GM12891 (cell line): Measurements from ENCODE around the gene LUM.

Experiments
- PAX5 ChIP-seq: IDR thresholded peaks from 2 replicates; pipeline ENCODE4 v1.6.1; 2011; ENCODE audit warnings: low read length, moderate library complexity, mild to moderate bottlenecking; ENCODE audit not compliant: insufficient read depth, severe bottlenecking
- POLR2A ChIP-seq: IDR thresholded peaks from 2 replicates; pipeline ENCODE4 v1.6.1; 2011; ENCODE audit warnings: low read depth, low read length, control low read depth
- POLR2AphosphoS5 ChIP-seq: IDR thresholded peaks from 2 replicates; pipeline ENCODE4 v1.6.1; 2011; ENCODE audit warnings: low read depth, low read length, control low read depth
- POU2F2 ChIP-seq: IDR thresholded peaks from 2 replicates; pipeline ENCODE4 v1.6.1; 2011; ENCODE audit warnings: low read depth, mild to moderate bottlenecking, control low read depth, low read length, moderate library complexity
- SPI1 ChIP-seq: IDR thresholded peaks from 2 replicates; pipeline ENCODE4 v1.6.1; 2011; ENCODE audit warnings: low read depth, low read length, control low read depth
- TAF1 ChIP-seq: IDR thresholded peaks from 2 replicates; pipeline ENCODE4 v1.6.1; 2011; ENCODE audit warnings: low read depth, low read length, control low read depth

GRCh38 chr12:91053951-91054715, 57.2 kb downstream of the LUM start:
- TF ChIP-seq POLR2A (no peak), POLR2AphosphoS5 (no peak), TAF1 (no peak), PAX5 (no peak), SPI1 (no peak), POU2F2 (no peak)
